Measurements from ENCODE around the gene PLCB2. TPM values are rescaled to one million over a fixed set of nuclear protein-coding genes. Genes with fewer than 3 reads are reported as not detected.

Gene PLCB2
- total RNA-seq, 2 donors from 2014 or later = 17.7 to 32.4 TPM

GRCh38 chr15:40329804-40330203 lies 22.1 kb upstream of the PLCB2 start:
- DNase-seq (ENCODE audit: low spot score) = no peak
- H3K4me3 ChIP-seq = no peak overlapping the region
- H3K36me3 ChIP-seq = no peaks in the 10 kb centered on the region
- H3K9me3 ChIP-seq = no peaks in the 10 kb centered on the region
- peak overlapping the region; percentile 78 to 86 for H3K27ac ChIP-seq
- no peak for ATAC-seq (ENCODE audit: insufficient number of reproducible peaks, low FRiP score, low read depth)
- no peak for TF ChIP-seq CTCF (IDR thresholded peaks at IDR 0.05)
- peaks cover 59 to 93% of the 10 kb centered on the region in 2 donors for H3K4me1 ChIP-seq (ENCODE audit: control insufficient read depth in 1 of 2, low read depth in 2 of 2)
- no peaks in the 10 kb centered on the region for H3K27me3 ChIP-seq (replicated peaks; ENCODE audit: insufficient read depth)

DNA sequence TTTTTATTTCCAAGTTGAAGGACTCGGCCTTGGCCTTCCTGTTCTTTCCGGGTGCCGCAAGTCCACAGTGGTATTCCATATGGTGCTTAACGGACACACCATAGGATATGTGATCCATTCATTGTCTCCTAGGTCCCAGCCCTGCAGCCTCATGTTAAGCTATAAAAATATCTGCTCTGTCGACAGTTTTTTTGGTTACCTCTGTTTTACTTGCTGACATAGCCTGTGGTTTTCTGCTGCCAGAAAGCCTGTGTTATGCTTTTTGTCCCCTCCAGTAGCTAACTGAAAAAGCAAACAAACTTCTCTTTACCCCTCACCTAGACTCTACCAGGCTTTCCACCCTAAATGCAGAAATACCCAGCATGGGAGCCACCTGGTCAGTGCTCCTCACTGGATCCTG lies 21.0 kb upstream of the PLCB2 start:
- Histone ChIP-seq H3K4me3 (peak overlapping the region; percentile 87), H3K4me1 (ENCODE audit: control insufficient read depth in 1 of 2, low read depth in 2 of 2) (peaks cover 52 to 83% of the 10 kb centered on the region in 2 donors), H3K27ac (peak overlapping the region; percentile 78 to 86), H3K9me3 (no peaks in the 10 kb centered on the region), H3K27me3 (replicated peaks; ENCODE audit: insufficient read depth) (no peaks in the 10 kb centered on the region), H3K36me3 (no peaks in the 10 kb centered on the region)
- DNase-seq (ENCODE audit: low spot score) (no peak), ATAC-seq (ENCODE audit: insufficient number of reproducible peaks, low FRiP score, low read depth) (no peak)
- TF ChIP-seq CTCF (IDR thresholded peaks at IDR 0.05) = no peak

- DNase-seq (ENCODE audit: low spot score) (no peak), ATAC-seq (ENCODE audit: insufficient number of reproducible peaks, low FRiP score, low read depth) (no peak)
- H3K9me3 ChIP-seq = no peaks in the 10 kb centered on the region
- H3K4me1 ChIP-seq (ENCODE audit: control insufficient read depth in 1 of 2, low read depth in 2 of 2) = peaks cover 48 to 77% of the 10 kb centered on the region in 2 donors
- no peaks in the 10 kb centered on the region for H3K27me3 ChIP-seq (replicated peaks; ENCODE audit: insufficient read depth)
- peak overlapping the region; percentile 78 to 86 for H3K27ac ChIP-seq
- H3K4me3 ChIP-seq = peak overlapping the region; percentile 87
- H3K36me3 ChIP-seq = no peaks in the 10 kb centered on the region
- TF ChIP-seq CTCF (IDR thresholded peaks at IDR 0.05) = no peak
These were observed 20.4 kb upstream of the PLCB2 start for GRCh38 chr15:40328176-40328575.

- Histone ChIP-seq H3K27me3 (replicated peaks; ENCODE audit: insufficient read depth) (no peaks in the 10 kb centered on the region), H3K4me1 (ENCODE audit: control insufficient read depth in 1 of 2, low read depth in 2 of 2) (peaks cover 48 to 75% of the 10 kb centered on the region in 2 donors), H3K27ac (peak overlapping the region; percentile 78 to 86), H3K9me3 (no peaks in the 10 kb centered on the region), H3K36me3 (no peaks in the 10 kb centered on the region), H3K4me3 (peak overlapping the region; percentile 87)
- no peak for ATAC-seq (ENCODE audit: insufficient number of reproducible peaks, low FRiP score, low read depth)
- no peak for TF ChIP-seq CTCF (IDR thresholded peaks at IDR 0.05)
- DNase-seq (ENCODE audit: low spot score) = no peak
These were observed 19.7 kb upstream of the PLCB2 start for GRCh38 chr15:40327457-40327856.

DNA sequence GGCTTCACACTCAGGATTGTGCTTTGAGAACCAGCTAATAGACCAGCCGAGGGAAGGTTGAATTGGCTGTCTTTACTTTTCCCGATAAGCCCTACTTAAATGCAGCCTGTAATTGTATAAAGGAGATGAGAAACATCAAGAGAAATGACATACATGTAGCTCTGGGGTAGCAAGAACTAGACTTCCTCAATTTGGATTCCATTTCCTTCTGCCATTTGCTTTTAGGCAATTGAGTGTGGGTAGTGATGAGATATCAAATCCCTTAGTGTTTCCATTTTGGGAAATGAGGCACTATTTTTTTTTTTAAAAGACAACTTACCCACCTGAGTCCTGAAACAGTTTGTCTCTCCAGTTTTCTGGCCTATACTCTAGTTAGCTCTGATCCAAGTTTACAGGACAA lies 18.0 kb upstream of the PLCB2 start:
- peaks cover 47 to 71% of the 10 kb centered on the region in 2 donors for H3K4me1 ChIP-seq (ENCODE audit: control insufficient read depth in 1 of 2, low read depth in 2 of 2)
- H3K4me3 ChIP-seq = peak overlapping the region; percentile 87
- H3K27ac ChIP-seq = peak overlapping the region; percentile 78 to 86

More for the DNA sequence above, 18.0 kb upstream of the PLCB2 start:
- Histone ChIP-seq H3K27me3 (replicated peaks; ENCODE audit: insufficient read depth) (no peaks in the 10 kb centered on the region), H3K36me3 (no peaks in the 10 kb centered on the region), H3K9me3 (no peaks in the 10 kb centered on the region)
- ATAC-seq (ENCODE audit: insufficient number of reproducible peaks, low FRiP score, low read depth) (no peak), DNase-seq (ENCODE audit: low spot score) (no peak)
- TF ChIP-seq CTCF (IDR thresholded peaks at IDR 0.05) = no peak

All from thoracic aorta (tissue), 2 donors.